ENCODE measurements around the gene XYLT2.
"Not testable (repeated sequence)": the region's sequence is repeated elsewhere in the genome, so short reads cannot be mapped to it uniquely, and the experiment has no call there.

Gene XYLT2

GRCh38 chr17:50389534-50389933, 43.6 kb downstream of the XYLT2 start:
- no peak for DNase-seq (ENCODE audit: low read depth)

- no peak for DNase-seq (ENCODE audit: low read depth)
Measured at GRCh38 chr17:50392621-50393020, 46.7 kb downstream of the XYLT2 start.

DNA sequence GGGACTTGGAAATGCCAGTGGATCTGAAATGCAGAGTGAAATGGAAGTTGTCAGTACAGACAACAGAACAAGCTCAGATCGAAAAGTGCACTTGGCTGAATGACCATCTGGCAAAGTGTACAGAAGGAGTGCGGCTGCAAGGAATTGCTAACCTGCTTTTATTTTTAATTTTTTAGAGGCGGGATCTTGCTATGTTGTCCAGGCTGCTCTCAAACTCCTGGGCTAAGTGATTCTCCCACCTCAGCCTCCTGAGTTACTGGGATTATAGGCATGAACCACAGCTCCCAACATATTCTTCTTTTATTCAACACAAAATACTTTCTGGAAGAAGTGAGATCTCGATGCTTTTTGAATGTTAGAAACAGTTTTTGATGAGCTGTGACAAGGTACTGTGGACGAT, 47.8 kb downstream of the XYLT2 start:
- DNase-seq (ENCODE audit: low read depth), result no peak

GRCh38 chr17:50394711-50395110, 48.8 kb downstream of the XYLT2 start:
- no peak for DNase-seq (ENCODE audit: low read depth)

DNA sequence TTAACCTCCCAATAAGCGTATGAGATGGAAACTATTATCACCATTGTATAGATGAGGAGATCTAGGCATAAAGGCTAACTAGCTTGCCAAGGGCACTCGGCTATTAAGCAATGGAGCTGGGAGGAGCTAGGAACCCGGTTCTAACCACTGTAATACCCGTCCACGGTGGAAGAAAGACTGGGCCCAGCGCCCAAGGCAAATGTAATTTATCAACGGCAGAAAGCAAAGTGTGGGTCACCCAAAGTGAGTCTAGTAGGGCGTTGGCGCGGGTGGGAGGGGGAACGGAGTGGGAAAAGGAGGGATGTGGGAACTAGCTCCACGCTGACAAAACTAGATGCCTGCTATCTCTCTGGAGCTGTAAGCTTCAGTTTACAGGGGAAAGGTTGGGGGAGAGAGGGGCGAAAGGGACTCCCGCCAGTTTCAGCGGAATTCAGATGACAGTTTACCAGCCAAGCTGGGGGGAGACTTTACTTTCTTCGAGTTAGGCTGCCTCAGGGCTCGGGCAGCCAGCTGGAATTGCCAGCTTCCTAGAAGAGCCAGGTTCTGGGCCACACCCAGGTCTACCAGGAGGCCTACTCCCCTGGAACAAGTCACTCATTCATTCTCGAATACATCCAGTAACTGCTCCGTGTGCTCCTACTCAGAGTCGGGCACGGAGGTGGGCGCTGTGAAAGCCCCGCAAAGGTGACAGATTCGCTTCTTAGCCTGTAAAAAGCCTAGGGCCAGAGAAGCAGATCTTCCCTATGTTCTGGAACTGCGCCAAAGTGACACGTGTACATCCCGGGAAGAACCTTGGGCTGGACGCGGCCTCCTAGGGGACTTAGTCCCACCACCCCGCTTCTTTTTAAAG, 50.6 kb downstream of the XYLT2 start:
- no peak for DNase-seq (ENCODE audit: low read depth)

- peak; percentile 86 for DNase-seq (ENCODE audit: low read depth)
Measured at GRCh38 chr17:50397111-50397918, 51.4 kb downstream of the XYLT2 start, which contains the start of gene LRRC59. LRRC59 (minus strand) TSS chr17:50397523; CDS start chr17:50397317, 206 bp downstream.

DNA sequence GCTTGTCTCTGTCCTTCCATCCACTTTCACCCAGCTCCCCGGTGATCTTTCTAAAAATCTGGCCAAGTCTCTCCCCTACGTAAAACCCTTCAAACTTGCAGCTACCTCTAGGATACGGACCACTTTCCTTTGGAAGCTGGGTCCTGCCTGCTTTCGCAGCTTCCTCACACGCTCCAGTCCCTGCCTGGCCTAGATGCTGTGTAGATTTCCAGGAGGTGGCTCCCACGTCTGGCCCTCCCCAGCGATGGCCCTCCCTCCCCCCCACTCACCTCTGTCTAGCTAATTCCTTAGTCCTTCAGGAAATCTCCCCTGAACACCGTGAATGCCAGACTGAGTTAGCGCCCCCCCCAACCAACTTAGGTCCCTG, 52.0 kb downstream of the XYLT2 start:
- DNase-seq (ENCODE audit: low read depth), result no peak

GRCh38 chr17:50398672-50399071, 52.7 kb downstream of the XYLT2 start:
- DNase-seq (ENCODE audit: low read depth), result not testable (repeated sequence)

GRCh38 chr17:50399591-50399990, 53.7 kb downstream of the XYLT2 start:
- DNase-seq (ENCODE audit: low read depth), result not testable (repeated sequence)

- DNase-seq (ENCODE audit: low read depth), result not testable (repeated sequence)
Measured at GRCh38 chr17:50405351-50405750, 59.4 kb downstream of the XYLT2 start.

GRCh38 chr17:50406578-50406977, 60.7 kb downstream of the XYLT2 start:
- no peak for DNase-seq (ENCODE audit: low read depth)

DNA sequence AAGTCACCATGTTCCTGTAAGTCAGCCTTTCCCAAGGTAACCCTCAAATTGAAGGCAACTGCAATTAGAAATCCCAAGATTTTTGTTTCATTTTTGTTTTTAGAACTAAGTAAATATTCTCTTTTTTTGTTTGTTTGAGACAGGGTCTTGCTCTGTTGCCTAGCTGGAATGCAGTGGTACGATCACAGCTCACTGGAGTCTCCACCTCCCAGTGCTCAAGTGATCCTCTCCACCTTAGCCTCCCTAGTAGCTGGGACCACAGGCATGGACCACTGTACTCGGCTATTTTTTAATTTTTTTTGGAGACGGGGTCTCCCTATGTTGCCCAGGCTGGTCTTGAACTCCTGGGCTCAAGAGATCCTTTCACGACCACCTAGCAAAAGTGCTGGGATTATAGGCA, 62.0 kb downstream of the XYLT2 start:
- no peak for DNase-seq (ENCODE audit: low read depth)
